A549 treated with dexamethasone at 1 μM for 4 hours (cell line): Measurements from ENCODE around the gene GSG1. TPM values are rescaled to one million over a fixed set of nuclear protein-coding genes. Genes with fewer than 3 reads are reported as not detected.

Experiments
- total RNA-seq: library from RNA; stranded (reverse); fragments of 200-300 nt; extraction: Qiagen RNA extraction; gene quantifications from 5 replicates; pipeline ENCODE4 v1.2.3, GENCODE V29; 2022

Gene GSG1
- 0.51 to 0.76 TPM (median 0.65 TPM) in 5 replicates for total RNA-seq

DNA sequence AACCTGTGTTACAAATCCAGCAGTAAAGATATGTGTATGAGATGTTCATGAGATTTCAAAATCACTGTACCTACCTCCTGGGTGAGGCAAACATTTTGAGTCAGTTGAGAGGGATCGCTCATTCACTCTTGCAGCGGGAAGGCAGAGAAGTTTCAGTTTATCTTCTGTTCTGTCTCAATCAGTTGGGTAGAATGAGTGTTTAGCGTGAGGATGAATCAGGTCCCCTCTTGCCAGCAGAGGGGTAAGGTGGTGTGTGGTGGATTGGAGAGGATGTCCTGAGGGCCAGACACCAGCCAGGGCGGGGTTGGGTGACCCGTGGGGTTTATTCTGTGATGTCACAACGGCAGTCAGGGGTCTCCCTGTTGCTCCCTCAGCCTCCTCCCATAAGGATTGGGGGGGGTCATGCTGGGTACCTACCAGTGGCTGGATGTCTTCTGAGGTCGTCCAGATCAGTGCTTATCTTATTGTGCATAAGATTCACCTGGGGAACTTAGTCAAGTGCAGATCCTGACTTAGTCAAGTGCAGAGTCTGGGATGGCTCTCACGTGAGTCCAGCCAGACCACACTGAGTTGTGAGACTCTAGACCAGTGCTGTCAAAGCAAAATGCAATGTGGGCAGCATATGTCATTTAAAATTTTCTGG is at the start of gene GSG1:
TSS of gene GSG1 (minus strand) at position 277 of the 643 bp plus-strand sequence. CDS start at position 122, 155 bp downstream.

DNA sequence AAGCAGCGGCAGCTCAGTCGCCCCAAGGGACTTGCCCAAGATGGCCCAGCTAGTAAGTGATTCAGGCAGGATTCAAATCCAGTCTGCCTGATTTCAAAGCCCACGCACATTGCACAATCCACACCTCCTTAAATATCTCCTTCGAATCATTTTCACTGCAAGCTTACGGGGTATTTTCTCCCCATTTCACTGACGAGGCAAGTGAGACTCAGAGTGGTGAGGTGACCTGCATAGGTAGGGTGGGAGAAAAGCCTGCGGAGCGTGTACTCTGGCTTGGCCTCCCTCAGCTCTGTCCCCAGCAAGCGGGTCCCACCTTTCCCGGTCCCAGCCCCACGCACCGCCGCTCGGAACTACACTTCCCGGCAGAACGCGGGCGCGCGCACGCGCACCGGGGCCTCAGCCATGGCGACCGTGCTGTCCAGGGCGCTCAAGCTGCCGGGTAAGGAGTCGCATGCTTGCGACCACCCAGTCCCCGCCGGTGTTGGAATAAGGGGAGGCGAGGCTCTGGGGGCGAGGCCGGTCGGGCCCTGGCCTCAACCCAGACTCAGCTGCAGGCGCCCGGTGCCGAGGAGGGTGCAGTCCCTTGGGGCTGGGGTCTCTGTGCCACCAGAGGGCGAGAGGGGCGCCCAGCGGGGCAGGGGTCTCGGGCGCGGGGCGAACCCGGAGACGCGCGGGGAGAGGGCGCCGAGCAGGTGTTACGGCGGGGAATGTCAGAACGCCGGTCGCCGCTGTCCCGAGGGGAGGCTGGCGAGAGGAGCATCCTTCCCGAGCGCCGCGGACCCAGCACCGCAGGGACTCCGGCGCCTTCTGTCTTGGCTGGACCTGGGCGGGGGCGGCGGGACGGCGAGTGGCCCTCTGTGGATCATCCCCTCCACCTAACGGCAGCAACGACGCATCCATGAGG is 59.2 kb downstream of the GSG1 start, which contains the start of gene FAM234B:
TSS of gene FAM234B (plus strand) at position 380 of the 904 bp plus-strand sequence. CDS start at position 403, 23 bp downstream.

Other genes starting within 250 kb of the GSG1 start
- 174 to 283 TPM (median 256 TPM) in 5 replicates for gene GPRC5A, start 212.1 kb downstream of the GSG1 start, total RNA-seq
- gene GPRC5D, start 151.5 kb downstream of the GSG1 start, total RNA-seq: not detected in 5 replicates
- gene HEBP1, start 103.4 kb downstream of the GSG1 start, total RNA-seq: 50.6 to 59.0 TPM (median 50.8 TPM) in 5 replicates
- gene FAM234B, start 59.3 kb downstream of the GSG1 start, total RNA-seq: 3.7 to 4.8 TPM (median 4.5 TPM) in 5 replicates
- gene EMP1, start 93.1 kb upstream of the GSG1 start, total RNA-seq: 163 to 216 TPM (median 208 TPM) in 5 replicates